Endothelial cell of umbilical vein (primary cell): ENCODE measurements around the gene FYTTD1. TPM values are rescaled to one million over a fixed set of nuclear protein-coding genes. Genes with fewer than 3 reads are reported as not detected.

Experiments used
- BruUV-seq: library from RNA; stranded (reverse); fragments of 400-500 nt; replicated peaks from 2 replicates; lab custom pipeline; 2021; lab: Mats Ljungman, UMichigan
- CTCF ChIA-PET: fragments of 300-600, 350-600 bp; sonication (Branson Sonifier 250); formaldehyde crosslinking; loops from one replicate; lab custom pipeline; 2021; ENCODE audit warnings: antibody characterized with exemption, inconsistent platforms; lab: Charles Lee
- POLR2A ChIA-PET: fragments of 300-600, 350-600 bp; sonication (Branson Sonifier 250); formaldehyde crosslinking; loops from one replicate; lab custom pipeline; 2021; ENCODE audit warnings: antibody characterized with exemption, inconsistent platforms; lab: Charles Lee
- DNase-seq: peaks from one replicate; pipeline ENCODE4 v3.0.0-alpha.2; 2011; ENCODE audit warnings: low read depth, low spot score
- FAIRE-seq: peaks from 2 replicates; lab custom pipeline; 2011; peaks lifted over from hg19 to GRCh38; lab: Jason Lieb, UNC
- H2AFZ ChIP-seq: 2 replicates; pipeline ENCODE4 v1.6.0; 2012; ENCODE audit warnings: low read depth, low read length, control low read depth, inconsistent platforms
- H3K27ac ChIP-seq: 2 replicates; pipeline ENCODE4 v1.5.1; 2011; ENCODE audit warnings: low read depth, mild to moderate bottlenecking, control low read depth, low read length, moderate library complexity; ENCODE audit not compliant: insufficient read depth
- H3K27me3 ChIP-seq, 2 experiments: 2 replicates each; pipeline versions ENCODE4 v1.6.0 to v1.6.1; 2011; ENCODE audit warnings: low read length in 2 of 2, mixed read lengths in 1 of 2; ENCODE audit not compliant: control insufficient read depth in 2 of 2, insufficient read depth in 2 of 2
- H3K36me3 ChIP-seq, 2 experiments: 2 replicates in 1 of 2; 3 replicates in 1 of 2; pipeline ENCODE4 v1.5.1; 2011; ENCODE audit warnings: low read length in 2 of 2, mild to moderate bottlenecking in 1 of 2, moderate library complexity in 1 of 2; ENCODE audit not compliant: control insufficient read depth in 2 of 2, insufficient read depth in 2 of 2; ENCODE audit errors: extremely low read depth in 1 of 2
- H3K4me1 ChIP-seq: 3 replicates; pipeline ENCODE4 v1.5.1; 2011; ENCODE audit warnings: mild to moderate bottlenecking, low read length; ENCODE audit not compliant: control insufficient read depth, insufficient read depth; ENCODE audit errors: extremely low read depth
- H3K4me2 ChIP-seq: 2 replicates; pipeline ENCODE4 v1.6.1; 2011; ENCODE audit warnings: low read length, control low read depth, mixed read lengths; ENCODE audit not compliant: insufficient read depth
- H3K4me3 ChIP-seq, 3 experiments: fragments of 200-600 bp in 1 of 3; sonication (generic), shearing (Covaris generic) in 1 of 3; replicated peaks in 1 of 3; 2 replicates each; pipeline ENCODE4 v1.5.1; 2011 to 2016; ENCODE audit warnings: control low read depth in 3 of 3, low read length in 3 of 3, mild to moderate bottlenecking in 2 of 3, inconsistent platforms in 1 of 3, low read depth in 1 of 3, moderate library complexity in 1 of 3; ENCODE audit not compliant: insufficient read depth in 1 of 3
- H3K79me2 ChIP-seq: 2 replicates; pipeline ENCODE4 v1.6.0; 2012; ENCODE audit warnings: low read length, inconsistent platforms; ENCODE audit not compliant: control insufficient read depth, insufficient read depth
- H3K9ac ChIP-seq: replicated peaks from 2 replicates; pipeline ENCODE3; 2011; ENCODE audit warnings: low read length, control low read depth; ENCODE audit not compliant: insufficient read depth; ENCODE audit errors: extremely low read depth
- H3K9me1 ChIP-seq: replicated peaks from 3 replicates; pipeline ENCODE4 v1.6.0; 2011; ENCODE audit warnings: mild to moderate bottlenecking, low read length; ENCODE audit not compliant: control insufficient read depth, insufficient read depth; ENCODE audit errors: extremely low read depth
- H3K9me3 ChIP-seq: replicated peaks from 2 replicates; pipeline ENCODE4 v1.5.1; 2012; ENCODE audit warnings: low read length, inconsistent platforms; ENCODE audit not compliant: control insufficient read depth, insufficient read depth
- H4K20me1 ChIP-seq: replicated peaks from 2 replicates; pipeline ENCODE3; 2011; ENCODE audit warnings: mild to moderate bottlenecking, low read length; ENCODE audit not compliant: control insufficient read depth, insufficient read depth; ENCODE audit errors: extremely low read depth
- EZH2 ChIP-seq: IDR thresholded peaks from 2 replicates; pipeline ENCODE4 v1.6.1; 2012; ENCODE audit warnings: borderline replicate concordance, low read depth, mild to moderate bottlenecking, moderate library complexity, low read length, inconsistent platforms; ENCODE audit not compliant: severe bottlenecking
- FOS ChIP-seq: IDR thresholded peaks from 2 replicates; pipeline ENCODE4 v1.6.1; 2011; ENCODE audit warnings: mild to moderate bottlenecking, low read length, moderate library complexity, borderline replicate concordance; ENCODE audit not compliant: insufficient read depth
- GATA2 ChIP-seq: IDR thresholded peaks from 2 replicates; pipeline ENCODE4 v1.7.0; 2011; ENCODE audit warnings: low read depth, mild to moderate bottlenecking, moderate library complexity, mixed read lengths, low read length; ENCODE audit not compliant: insufficient read length, insufficient read depth
- JUN ChIP-seq: IDR thresholded peaks from 2 replicates; pipeline ENCODE4 v1.6.1; 2011; ENCODE audit warnings: borderline replicate concordance, low read depth; ENCODE audit not compliant: insufficient read length, insufficient read depth
- MAX ChIP-seq: IDR thresholded peaks from 2 replicates; pipeline ENCODE4 v1.6.1; 2011; ENCODE audit not compliant: insufficient read depth, insufficient read length
- MYC ChIP-seq: IDR thresholded peaks from one replicate; pipeline ENCODE4 v1.6.1; 2011; ENCODE audit warnings: mild to moderate bottlenecking, low read depth, low read length
- POLR2A ChIP-seq: IDR thresholded peaks from 2 replicates; pipeline ENCODE4 v1.6.1; 2012; ENCODE audit warnings: low read depth, mild to moderate bottlenecking, control low read depth, low read length
- POLR2AphosphoS5 ChIP-seq: IDR thresholded peaks from 2 replicates; pipeline ENCODE4 v1.6.1; 2012; ENCODE audit warnings: low read depth, mild to moderate bottlenecking, control low read depth, low read length, moderate library complexity; ENCODE audit not compliant: insufficient read depth
- dilution Hi-C: fragments of 300-500 bp; cut with MboI; formaldehyde crosslinking; loops from one replicate; pipeline ENCODE4 v1.15.0; 2019; ENCODE audit warnings: low sequenced_read_pairs; ENCODE audit not compliant: extremely low pct_ligation_motif_present
- intact Hi-C: fragments of 100-400 bp; cut with micrococcal nuclease; formaldehyde crosslinking; loops from one replicate; pipeline ENCODE4 v1.10.0; 2022
- polyA plus RNA-seq, 4 experiments: library from polyadenylated mRNA; depleted of rRNA in 3 of 4; stranded (reverse) in 3 of 4; unstranded in 1 of 4; fragments of >200 nt; gene quantifications; 2 replicates each; pipeline versions ENCODE4 v1.2.1 to v1.2.3, GENCODE V29; 2011 to 2012; ENCODE audit warnings: missing spikeins in 1 of 4
- total RNA-seq: library from RNA; stranded (reverse); gene quantifications from 2 replicates; pipeline ENCODE4 v1.2.3, GENCODE V29; 2021
- TF ChIP-seq, protein P1 (sequence below), 2 donors: IDR thresholded peaks; 1 replicate in 1 of 2; 2 replicates in 1 of 2; pipeline ENCODE4 v1.5.1; 2011; ENCODE audit warnings: low read length in 2 of 2, mild to moderate bottlenecking in 2 of 2, moderate library complexity in 2 of 2, control low read depth in 1 of 2, inconsistent platforms in 1 of 2, low read depth in 1 of 2; ENCODE audit not compliant: insufficient read depth in 1 of 2; ENCODE audit errors: extremely low read depth in 1 of 2

FYTTD1 gene
- total and polyA plus RNA-seq, 2 donors (not counting 3 experiments of a cell fraction or from before 2014, with no cell fraction given) = 8.9 to 52.3 TPM

- CTCF ChIA-PET = no interaction called here
Measured at GRCh38 chr3:197758512-197758911, 8.8 kb downstream of the FYTTD1 start.

More at GRCh38 chr3:197758512-197758911, 8.8 kb downstream of the FYTTD1 start:
- H3K27ac ChIP-seq = no peak overlapping the region
- H3K79me2 ChIP-seq = peaks cover 51% of the 10 kb centered on the region
- no TSS peak for BruUV-seq
- intact Hi-C loops = no loop called here
- H3K27me3 ChIP-seq = no peaks in the 10 kb centered on the region
- H3K36me3 ChIP-seq = peaks cover 2 to 4% of the 10 kb centered on the region in 2 experiments
- POLR2A ChIA-PET = no interaction called here
- H3K9ac ChIP-seq = no peak overlapping the region
- peaks cover 4% of the 10 kb centered on the region for H4K20me1 ChIP-seq
- TF ChIP-seq, protein P1, sequence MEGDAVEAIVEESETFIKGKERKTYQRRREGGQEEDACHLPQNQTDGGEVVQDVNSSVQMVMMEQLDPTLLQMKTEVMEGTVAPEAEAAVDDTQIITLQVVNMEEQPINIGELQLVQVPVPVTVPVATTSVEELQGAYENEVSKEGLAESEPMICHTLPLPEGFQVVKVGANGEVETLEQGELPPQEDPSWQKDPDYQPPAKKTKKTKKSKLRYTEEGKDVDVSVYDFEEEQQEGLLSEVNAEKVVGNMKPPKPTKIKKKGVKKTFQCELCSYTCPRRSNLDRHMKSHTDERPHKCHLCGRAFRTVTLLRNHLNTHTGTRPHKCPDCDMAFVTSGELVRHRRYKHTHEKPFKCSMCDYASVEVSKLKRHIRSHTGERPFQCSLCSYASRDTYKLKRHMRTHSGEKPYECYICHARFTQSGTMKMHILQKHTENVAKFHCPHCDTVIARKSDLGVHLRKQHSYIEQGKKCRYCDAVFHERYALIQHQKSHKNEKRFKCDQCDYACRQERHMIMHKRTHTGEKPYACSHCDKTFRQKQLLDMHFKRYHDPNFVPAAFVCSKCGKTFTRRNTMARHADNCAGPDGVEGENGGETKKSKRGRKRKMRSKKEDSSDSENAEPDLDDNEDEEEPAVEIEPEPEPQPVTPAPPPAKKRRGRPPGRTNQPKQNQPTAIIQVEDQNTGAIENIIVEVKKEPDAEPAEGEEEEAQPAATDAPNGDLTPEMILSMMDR (IDR thresholded peaks at IDR 0.05; ENCODE audit: extremely low read depth in 1 of 2, insufficient read depth in 1 of 2, low read depth in 1 of 2, low read length in 2 of 2) = no peak
- TF ChIP-seq POLR2AphosphoS5 (no peak), GATA2 (no peak), JUN (no peak), POLR2A (no peak), MAX (no peak), FOS (no peak), MYC (no peak), EZH2 (no peak)
- no peak for FAIRE-seq
- DNase-seq = no peak
- H3K9me3 ChIP-seq = no peaks in the 10 kb centered on the region
- no peaks in the 10 kb centered on the region for H3K9me1 ChIP-seq
- peaks cover 3% of the 10 kb centered on the region for H3K4me1 ChIP-seq
- dilution Hi-C loops = no loop called here
- no peak overlapping the region for H2AFZ ChIP-seq
- H3K4me3 ChIP-seq = no peak overlapping the region
- no peak overlapping the region for H3K4me2 ChIP-seq
